COLO829 (cell line): Measurements from ENCODE around the gene ELP5.
"Not testable (repeated sequence)": the region's sequence is repeated elsewhere in the genome, so short reads cannot be mapped to it uniquely, and the experiment has no call there.

Experiments
- DNase-seq: peaks from one replicate; pipeline ENCODE4 v3.0.0; 2012; ENCODE audit warnings: low spot score

The ELP5 gene

DNA sequence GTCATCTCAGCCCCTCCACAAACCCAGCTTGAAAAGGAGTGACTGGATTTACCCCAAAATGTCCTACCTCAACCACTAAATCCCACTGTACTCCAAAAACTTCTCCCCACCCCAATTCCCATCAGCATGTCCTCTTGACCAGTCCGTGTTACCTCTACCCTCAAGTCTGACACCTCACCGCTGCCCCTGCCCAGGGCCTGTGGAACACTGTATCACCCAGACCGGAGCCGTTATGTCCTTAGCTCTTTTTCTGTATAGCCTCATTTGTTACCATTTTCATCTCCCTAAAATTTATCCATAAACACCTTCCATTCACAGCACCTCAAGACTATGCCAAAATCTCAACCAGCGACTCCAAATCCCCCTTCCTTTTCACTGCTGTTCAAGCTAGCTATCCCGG, 15.2 kb upstream of the ELP5 start:
- DNase-seq, result no peak

DNA sequence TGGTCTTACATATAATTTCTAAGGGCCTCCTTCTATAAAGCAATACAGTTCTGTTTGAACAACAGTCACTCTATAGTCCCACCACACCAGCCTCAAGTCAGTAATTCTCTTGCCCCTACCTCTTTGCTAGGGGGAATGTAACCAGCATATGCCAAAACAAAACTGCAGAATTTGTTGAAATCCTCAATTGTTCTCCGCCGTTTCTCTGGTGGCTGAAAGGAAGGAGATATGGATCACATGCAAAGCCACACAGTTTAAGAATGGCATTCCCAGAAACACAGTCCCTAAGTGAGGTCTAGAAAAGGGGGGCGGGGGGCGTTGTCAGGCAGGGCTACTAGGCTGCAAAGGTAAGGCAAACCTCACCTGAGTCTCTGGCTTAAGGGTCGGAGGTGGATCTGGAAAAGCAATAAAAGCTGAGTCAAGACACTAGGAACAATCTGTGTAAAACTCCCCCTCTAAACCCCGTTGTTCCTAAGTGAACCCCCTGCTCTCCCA, 14.7 kb upstream of the ELP5 start:
- no peak for DNase-seq

DNA sequence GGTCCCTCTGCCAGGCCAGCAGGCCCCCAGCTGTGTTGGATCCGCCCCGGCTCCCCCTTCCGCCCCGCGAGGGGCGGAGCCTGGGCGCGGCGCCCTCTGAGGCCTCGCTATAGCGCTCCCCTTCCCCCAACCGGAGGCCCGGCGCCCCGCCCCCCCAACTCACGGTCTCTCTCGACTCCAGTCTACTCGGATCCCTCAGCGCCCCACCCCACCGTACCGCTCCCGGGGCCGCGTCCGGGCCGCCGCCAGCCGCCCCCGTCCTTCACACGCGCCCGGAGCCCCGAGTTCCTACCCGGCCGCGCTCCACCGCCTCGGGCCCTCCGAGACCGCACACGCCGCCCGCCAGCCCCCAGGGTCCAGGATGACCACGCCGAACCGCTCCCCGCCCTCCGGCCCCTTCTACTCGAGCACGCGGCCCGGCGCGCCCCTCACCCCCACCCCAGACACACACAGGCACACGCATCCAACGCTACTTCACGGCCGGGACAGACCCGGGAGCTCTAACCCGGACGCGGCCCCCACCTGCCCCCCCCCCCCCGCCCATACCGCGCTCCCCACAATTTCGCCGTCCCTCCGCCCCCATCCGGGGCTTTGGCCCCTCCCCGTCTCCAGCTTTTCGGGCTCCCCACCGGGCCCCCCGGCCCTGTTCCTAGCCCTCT, 14.1 kb upstream of the ELP5 start:
- no peak for DNase-seq

DNA sequence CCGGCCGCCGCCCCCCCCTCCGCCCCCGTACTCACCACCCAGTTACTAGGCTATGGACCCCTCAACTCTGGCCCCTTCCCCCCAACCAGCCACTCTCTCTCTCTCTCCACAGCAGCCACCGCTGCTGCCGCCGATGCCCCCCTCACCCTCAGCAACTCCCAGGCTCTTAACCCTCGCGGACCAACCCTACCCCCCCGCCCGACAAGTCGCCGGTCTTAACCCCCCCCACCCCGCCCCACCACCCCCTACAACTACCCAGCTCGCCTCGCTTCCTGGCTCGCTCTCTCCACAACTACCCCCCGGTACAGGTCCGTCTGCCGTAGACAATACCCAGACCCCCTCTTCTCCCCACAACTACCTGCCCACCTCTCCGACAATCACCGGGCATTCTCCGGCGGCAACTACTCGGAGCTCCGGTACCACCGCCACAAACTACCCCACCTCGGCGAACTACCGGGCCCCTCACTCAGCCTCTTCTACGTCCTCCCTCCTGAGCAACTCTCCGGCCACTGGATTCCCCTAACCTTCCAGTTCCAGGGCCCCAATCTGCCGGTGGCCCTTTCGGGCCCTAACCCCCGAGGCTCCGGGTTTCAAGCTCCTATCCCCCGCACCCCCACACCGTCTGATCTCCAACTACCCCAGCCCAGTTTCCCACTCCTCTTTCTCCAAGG, 13.5 kb upstream of the ELP5 start:
- DNase-seq, result no peak

DNA sequence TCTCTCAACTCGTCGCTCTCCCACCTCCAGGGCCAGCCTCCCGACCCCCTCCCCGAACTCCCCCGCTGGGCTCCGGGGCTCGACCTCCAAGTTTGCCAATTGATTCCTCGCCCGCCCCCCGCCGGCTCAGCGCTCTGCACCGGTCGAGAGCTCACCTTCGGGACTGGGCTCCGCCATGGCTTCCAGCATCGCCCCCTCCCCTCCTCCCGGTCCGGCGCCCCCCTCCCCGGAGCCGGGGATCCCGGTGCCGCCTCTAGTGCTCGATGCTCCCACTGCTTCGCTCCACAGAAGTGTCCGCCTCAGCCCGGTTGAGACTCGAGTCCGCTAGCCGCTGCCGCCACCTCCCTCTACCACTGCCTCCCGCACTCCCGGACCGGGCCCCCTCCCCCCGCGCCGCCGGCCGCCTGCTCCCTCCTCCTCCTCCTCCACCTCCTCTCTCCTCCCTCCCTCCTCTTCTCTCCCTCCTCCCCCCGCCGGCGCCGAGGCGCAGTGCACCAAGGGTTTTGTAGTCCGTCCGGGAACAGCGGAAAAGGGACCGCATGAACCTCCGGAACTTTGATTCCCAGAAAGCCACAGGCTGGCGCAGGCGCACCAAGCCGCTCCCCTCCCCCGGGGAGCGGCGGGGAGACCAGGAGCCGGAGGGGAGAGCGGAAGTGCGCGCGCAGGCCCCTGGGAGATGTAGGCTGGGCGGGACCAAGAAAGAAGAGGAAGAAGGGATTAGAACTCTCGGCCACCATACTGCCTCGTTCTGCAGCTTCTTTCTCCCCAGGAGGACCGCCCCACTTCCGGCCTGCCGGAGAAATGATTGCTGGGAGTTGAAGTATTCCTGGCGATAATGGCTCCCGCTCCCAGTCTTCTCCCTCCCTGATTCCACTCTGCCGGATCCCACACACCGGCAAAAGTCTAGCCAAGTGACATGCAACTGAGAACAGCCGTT, 12.7 kb upstream of the ELP5 start, which contains the start of gene PHF23:
TSS of gene PHF23 (minus strand) at position 367 of the 937 bp plus-strand sequence. CDS start at position 189, 178 bp downstream.
- peak; percentile 100 for DNase-seq

DNA sequence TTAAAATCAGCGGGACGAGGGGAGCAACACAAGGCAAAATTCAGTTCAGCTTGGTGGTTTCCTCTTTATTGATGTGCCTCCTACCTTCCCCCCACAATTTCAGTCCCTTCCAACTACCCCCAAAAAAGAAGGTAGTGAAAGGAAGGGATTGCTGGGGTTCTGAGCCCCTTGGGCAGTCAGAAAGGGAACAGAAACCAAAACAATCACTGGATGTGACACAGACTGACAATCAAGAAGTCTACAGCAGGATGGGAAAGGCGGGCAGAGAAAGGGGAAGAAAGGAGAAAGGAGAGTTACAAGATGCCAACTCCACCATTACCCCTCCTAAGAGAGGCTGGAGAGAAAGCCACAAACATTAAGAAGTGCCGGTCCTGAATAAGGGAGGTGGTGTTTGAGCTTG, 11.6 kb upstream of the ELP5 start:
- DNase-seq, result no peak

DNA sequence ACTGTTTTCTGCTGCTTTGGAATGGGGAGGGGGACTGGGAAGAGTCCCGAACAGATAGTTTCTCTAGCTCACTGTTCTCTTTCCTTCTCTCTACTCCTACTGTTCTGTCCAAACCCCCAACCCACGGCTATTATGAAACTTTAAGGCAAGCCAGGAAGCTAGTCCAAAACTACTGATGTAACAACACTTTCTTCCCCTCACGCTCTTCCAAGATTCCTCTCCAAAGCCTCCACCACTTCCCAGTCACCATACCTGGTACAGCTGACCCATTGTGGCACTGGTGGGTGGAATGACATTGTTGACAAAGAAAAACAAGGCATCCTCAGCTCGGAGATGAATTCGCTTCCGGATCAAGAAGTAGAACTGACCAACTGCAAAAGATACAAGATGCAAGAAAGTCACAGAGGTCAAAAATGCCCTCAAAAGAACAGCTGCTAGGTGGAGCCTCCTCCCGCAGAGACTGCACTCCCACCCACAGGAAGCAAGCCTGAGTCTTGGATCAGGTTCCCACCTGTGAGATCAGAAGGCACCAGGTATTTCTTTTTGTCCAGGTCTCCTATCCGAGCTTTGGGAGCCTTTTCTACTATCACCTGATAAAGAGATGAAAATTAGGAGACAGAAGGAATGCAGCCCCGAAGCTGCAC, 10.8 kb upstream of the ELP5 start:
- no peak for DNase-seq

DNA sequence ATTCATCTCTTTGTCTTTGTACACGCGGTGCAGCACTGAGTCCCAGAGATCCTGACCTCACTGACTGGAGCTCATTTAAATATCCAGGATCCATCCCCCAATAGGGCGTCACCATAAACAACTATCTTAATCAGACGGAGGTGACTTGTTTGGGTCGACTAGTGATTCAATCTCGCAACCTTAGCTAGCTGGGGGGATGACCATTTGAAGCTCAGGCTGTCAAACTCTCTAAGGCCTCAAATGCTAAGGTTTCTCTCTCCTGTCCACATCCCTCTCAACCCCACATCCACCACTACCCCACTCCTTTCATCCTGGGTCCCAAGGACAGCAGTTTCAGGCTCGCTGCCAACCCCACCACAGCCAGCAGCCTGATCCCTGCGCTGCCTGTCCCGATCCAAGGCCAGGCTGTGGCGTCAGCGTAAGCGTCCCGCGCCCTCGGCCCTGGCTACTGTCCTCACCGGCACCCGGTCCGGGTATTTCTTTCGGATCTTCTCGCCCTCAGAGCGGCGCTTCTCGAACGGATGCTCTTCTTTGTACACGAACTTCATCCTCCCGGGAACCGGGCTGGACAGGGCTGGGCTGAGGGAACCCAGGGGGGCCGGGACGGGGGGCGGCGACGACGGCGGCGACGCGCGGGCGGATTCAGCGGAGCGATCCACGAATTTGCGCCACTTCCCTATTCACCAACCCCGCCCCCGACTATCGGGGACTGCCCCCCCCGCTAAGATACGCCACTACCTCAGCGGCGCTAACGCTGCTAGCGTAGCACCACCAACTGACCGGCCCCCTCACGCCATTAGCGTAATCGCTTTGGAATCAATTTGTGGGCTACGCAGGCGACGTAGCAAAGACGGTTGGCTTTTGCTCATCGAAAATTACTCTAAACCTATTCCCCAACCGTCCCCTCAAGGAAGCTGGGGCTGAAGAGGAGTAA, 10.0 kb upstream of the ELP5 start, which contains the start of gene GABARAP:
TSS of gene GABARAP (minus strand) at position 667 of the 934 bp plus-strand sequence. CDS start at position 548, 119 bp downstream.
- peak; percentile 83 for DNase-seq

DNA sequence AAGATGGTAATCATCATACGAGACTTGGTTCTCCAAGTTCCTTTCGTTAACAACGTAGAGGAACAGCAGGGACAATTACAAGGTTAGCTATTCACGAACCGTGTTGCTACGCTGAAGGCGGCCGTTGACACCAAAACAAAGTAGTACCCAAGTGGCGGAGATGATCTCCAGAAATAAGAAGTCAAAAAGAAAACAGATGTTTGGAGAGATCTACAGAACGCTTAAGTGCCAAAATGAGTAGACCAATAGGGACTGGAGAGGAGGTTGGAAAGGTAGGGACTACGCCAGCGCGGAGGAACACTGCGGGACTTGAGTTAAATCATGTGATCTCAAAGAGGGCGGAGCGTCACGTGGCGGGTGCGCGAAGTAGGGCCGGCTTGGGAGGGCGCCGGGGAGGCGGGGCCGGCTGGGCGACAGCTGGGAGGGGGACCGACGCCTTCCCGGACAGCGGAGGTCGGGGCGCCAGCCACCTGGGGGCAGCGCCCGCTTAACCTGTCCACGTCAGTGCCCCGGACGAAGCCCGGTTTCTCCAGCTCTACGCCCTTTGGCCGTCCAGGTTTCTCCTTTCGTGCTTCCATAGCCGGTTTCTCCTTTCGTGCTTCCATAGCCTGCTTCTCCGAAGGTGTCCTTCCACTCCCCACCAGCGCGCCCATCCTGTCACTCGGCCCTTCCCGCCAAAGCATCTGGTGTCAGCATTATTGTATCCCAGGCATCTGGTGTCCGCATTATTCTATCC, 9.1 kb upstream of the ELP5 start:
- no peak for DNase-seq

DNA sequence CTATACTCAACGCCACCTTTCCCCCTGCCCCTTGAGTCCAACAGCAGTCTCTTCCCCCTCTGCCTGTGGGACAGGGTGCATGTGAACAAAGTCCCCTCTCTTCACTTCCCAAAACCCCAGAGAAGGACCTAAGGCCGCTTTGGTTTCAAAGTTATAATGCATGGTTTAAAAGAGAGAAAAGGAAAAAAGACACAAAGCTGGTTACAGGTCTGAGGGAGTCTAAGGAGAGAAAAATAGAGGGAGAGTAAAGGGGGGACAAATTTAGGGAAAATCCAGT, 8.6 kb upstream of the ELP5 start:
- DNase-seq, result no peak

DNA sequence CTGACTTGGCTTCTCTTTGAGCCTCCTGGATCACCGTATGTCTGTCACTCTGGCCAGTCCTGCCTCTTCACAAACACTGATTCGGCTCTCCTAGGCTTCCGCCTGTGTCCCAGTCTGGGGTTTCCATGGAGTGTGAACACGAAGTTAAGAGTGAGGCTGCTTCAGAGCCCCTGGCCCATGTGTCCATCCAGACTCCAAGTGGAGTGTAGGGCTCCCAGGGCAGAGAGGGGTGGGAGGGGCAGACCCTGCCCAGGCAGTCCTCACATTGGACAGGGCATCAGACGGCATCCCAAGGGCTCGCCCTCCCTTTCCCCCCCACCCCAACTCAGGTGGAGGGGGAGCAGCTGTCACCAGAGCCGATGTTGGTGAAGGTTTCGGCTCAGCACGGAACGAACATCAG, 8.2 kb upstream of the ELP5 start:
- DNase-seq, result not testable (repeated sequence)

DNA sequence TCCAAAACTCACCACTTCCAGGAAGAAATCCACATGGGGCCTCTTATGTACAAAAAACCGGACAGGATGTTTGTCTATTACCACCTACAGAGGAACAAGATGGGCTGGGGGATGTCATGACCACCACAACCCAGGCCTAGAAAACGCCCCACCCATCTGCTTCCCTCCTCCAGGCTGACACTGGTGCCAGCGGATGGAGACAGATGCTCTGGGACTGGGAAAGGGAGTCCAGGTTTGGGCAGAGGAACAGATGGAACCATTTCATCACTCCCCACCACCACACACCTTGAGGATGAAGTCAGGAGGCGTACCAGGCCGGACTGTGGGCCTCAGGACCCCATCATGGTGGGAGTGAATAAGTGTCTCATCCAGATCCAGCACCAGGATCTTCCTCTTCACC, 5.2 kb upstream of the ELP5 start:
- DNase-seq, result no peak

DNA sequence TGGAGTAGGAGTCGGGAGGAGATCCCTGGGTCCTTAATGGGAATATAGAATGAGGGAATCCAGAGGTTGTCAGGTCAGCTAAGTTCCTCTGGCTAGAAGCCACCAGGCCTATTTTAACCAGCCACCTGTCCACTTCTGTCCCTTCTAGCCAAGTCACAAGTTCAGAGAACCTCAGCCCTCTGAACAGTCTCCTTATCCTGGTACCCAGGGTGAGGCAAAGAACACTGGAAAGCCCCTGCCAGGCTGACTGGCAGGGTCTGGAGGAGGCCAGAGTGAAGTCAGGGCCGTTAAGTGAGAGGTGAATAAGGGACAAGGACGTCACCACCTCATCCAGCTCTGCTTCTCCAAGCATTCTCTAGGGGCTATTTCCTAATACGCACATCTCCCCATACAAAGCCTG, 3.2 kb upstream of the ELP5 start:
- DNase-seq, result no peak

DNA sequence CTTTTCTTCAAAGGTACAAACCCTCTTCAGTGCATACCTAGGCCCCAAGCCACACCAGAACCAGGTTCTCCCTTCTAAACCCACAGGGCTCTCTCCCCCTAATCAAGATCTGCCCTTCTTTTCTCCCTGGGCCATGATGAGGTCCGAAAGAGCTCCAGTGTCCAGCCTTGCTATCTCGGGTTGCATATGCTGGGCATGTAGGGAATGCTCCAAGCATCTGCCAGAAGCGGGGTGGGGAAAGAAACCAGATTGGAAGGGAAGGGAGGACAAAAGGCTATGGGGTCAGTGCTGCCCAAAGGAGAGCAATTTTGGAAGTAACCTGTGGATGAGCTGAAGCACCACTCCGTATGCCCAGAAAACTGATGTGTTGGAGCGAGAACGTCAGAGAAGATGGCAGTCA, 2.8 kb upstream of the ELP5 start:
- DNase-seq, result no peak

DNA sequence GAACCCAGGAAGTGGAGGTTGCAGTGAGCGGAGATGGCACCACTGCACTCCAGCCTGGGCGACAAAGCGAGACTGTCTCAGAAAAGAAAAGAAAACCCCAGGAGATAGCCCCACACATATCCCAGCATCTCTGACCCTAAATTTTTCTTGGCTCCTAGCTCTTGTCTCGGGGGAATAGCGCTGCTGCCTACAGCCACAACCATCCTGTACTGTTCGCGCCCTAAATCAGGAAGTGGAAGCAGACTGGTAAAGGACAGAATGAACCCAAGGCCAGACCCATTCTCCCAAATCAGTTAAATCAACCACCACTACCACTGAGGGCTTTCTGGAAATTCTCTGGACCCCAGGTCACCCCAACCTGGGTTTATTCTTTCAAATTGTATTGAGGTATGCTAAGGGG, 2.2 kb upstream of the ELP5 start:
- DNase-seq, result no peak

DNA sequence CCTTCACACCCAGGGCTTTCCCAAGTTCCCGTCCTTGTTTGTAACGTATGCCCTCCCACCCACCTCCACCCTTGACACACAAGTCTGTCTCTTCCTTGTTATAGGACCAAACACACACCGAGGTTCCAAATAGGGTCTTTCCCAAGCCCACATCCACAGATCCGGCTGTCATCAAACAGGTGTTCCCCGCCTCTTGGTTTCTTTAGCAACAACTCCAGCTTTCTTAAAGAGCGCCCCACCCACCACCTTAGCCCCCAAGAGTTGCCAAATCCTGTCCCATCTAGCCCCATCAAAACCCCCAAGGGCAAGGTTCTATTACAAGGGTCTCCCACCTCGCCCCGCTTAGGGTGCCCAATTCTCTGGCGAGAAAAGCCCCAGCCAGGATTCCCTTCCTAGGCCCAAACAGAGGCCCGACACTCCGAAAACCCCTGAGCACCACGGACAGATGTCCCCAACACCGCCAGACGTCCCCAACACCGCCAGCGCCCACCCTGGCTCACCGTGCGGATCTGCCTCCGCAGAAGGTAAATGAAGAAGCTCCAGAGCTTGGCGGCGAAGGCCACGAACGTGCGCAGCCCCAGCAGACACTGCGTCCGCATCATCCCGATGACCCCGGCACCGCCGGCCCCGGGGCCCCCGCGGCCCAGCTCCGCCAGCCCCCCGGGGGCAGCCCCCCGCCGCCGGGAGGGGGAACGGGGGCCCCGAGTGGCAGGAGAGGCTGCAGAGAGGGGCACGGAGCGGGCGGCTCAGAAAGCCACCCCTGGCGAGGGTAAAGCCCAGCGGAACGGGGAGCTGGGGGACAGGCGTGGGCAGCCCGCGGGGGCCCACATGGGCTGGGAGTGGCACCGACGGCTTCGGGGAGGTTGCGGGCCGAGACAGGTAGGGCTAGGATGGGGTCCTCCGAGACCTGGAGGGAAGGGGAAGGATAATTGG, 1.1 kb upstream of the ELP5 start:
- no peak for DNase-seq

DNA sequence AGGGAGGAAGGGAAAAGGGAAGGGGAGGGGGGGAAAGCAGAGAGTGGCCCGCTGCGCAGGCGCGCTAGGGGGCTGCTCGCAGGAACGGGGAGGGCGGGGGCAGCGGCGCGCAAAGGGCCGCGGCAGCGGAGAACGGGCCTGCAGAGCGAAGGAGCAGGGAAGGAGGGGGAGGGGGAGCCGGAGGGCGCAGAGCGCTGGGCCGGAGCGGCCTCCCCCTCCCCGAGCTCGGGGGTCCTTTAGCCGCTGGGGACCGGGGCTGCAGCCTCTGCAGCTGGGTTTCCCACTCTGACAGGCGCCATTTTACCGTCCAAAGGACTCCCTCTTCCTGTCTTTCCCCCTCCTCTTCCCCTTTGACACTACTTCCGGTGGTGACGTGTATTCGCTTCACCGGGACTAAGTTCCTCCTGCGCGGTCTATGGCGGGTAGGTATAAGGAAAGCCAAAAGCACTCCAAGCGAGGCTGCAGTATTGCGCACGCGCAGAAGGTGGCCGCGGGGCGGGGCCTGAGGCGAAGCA, 297 bp upstream of the ELP5 start, which contains the start of gene CTDNEP1:
TSS of gene CTDNEP1 (minus strand) at position 74 of the 515 bp plus-strand sequence. CDS start 438 bp downstream, outside the sequence.
- peak; percentile 100 for DNase-seq

DNA sequence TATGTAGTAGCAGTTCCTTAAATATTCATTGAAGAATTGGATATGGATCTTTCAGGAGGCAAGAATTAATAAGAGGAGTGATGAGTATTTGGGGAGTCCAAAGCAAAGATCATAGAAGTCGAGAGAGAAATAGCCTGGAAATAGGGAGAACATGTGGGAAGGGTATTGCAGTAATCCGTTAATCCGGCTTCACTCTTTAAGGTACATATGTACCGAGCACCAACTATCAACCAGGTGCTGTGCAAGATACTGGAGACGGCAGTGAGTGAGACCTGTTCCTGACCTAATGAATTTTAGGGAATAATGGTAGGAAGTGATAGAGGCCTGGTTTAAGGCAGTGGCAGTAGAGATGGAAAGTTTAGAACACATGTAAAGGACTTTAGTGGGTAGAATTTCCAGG, 1.1 kb downstream of the ELP5 start:
- DNase-seq, result no peak

DNA sequence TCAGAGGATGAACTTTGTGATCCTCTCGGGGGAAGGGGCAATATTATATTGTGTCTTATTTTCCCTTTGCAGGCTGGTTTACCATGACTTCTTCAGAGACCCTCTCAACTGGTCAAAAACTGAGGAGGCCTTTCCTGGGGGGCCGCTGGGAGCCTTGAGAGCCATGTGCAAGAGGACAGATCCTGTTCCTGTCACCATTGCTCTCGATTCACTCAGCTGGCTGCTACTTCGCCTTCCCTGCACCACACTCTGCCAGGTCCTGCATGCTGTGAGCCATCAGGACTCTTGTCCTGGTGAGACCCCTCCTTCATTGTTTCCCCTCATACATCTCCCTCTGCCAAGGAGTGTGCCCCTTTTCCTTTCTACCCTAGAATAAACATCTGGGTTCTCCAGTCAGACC, 2.5 kb downstream of the ELP5 start:
- DNase-seq, result no peak
